PFSK-1 (cell line): ENCODE measurements around the gene ZKSCAN1.

Experiments used
- FOXP2 ChIP-seq: optimal IDR thresholded peaks from 2 replicates; pipeline ENCODE3; 2011; ENCODE audit warnings: borderline replicate concordance, control low read depth, inconsistent platforms; ENCODE audit not compliant: insufficient read depth; ENCODE audit errors: extremely low read length, extremely low read depth
- POLR2AphosphoS5 ChIP-seq: IDR thresholded peaks from 2 replicates; pipeline ENCODE4 v1.6.1; 2012; ENCODE audit warnings: low read depth, mild to moderate bottlenecking, control low read depth, low read length, moderate library complexity
- SIN3A ChIP-seq: IDR thresholded peaks from 2 replicates; pipeline ENCODE4 v1.6.1; 2012; ENCODE audit warnings: mild to moderate bottlenecking, low read length, moderate library complexity, borderline replicate concordance; ENCODE audit not compliant: insufficient read depth
- TAF1 ChIP-seq: IDR thresholded peaks from 2 replicates; pipeline ENCODE4 v1.6.1; 2012; ENCODE audit warnings: low read length, control low read depth, borderline replicate concordance; ENCODE audit not compliant: insufficient read depth

GRCh38 chr7:100033526-100033925, 18.1 kb downstream of the ZKSCAN1 start:
- no peak for TF ChIP-seq POLR2AphosphoS5
- no peak for TF ChIP-seq TAF1
- no peak for TF ChIP-seq FOXP2
- TF ChIP-seq SIN3A = no peak
